Fibroblast of pulmonary artery (primary cell): Measurements from ENCODE around the gene IKZF3.
"Not testable (repeated sequence)": the region's sequence is repeated elsewhere in the genome, so short reads cannot be mapped to it uniquely, and the experiment has no call there.

Experiments used
- DNase-seq: peaks from one replicate; pipeline ENCODE4 v3.0.0-alpha.2; 2010; ENCODE audit warnings: low read depth
- H3K4me3 ChIP-seq: replicated peaks from 2 replicates; pipeline ENCODE4 v1.5.1; 2011; ENCODE audit warnings: low read depth, mild to moderate bottlenecking, control low read depth, low read length, moderate library complexity
- CTCF ChIP-seq: IDR thresholded peaks from 2 replicates; pipeline ENCODE4 v1.5.1; 2011; ENCODE audit warnings: mild to moderate bottlenecking, control low read depth, low read length, inconsistent platforms; ENCODE audit errors: missing control alignments

IKZF3 gene

DNA sequence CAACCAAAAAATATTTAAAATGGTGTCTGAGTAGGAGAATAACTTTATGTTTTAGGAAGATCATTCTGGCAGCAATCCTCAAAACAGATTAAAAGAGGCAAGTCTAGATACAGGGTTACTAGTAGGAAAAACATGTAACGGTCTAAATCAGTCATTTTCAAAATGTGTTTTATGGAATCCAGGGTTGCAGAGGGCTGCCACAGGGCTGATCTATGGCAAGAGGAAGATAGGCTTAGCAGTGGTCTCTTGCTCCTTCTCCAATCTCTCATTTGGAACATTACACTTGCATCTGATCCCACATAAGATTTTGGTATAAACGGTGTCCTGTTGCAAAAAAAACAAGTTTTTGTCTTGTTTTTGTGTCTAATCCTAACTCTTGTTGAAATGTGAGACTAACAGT is 9.2 kb downstream of the IKZF3 start:
- no peak for DNase-seq
- no peak for TF ChIP-seq CTCF
- H3K4me3 ChIP-seq: no peak overlapping the region

DNA sequence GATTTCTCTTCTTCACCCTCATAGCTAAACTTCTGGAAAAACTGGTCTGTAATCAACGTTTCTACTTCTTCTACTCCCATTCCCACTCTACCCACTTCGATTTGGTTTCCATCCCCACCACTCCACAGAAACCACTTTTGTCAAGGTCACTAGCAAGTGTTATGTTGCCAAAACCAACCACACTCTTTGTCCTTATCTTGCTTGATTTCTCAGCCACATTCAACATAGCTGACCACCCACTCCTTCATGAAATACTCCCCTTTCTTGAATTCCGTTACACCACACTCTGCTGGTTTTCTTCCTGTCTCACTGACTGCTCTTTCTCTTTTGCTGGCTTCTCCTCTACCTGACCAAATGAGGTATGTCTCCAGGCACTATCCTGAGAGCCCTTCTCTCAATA is 11.9 kb downstream of the IKZF3 start:
- H3K4me3 ChIP-seq: no peak overlapping the region
- peak; percentile 19 for DNase-seq
- no peak for TF ChIP-seq CTCF

GRCh38 chr17:39850186-39850585 is 13.9 kb downstream of the IKZF3 start:
- not testable (repeated sequence) for H3K4me3 ChIP-seq, DNase-seq

GRCh38 chr17:39848600-39848999 is 15.5 kb downstream of the IKZF3 start:
- no peak overlapping the region for H3K4me3 ChIP-seq
- DNase-seq: no peak
- TF ChIP-seq CTCF: no peak

GRCh38 chr17:39846205-39846604 is 17.9 kb downstream of the IKZF3 start:
- TF ChIP-seq CTCF: no peak
- no peak for DNase-seq
- no peak overlapping the region for H3K4me3 ChIP-seq

DNA sequence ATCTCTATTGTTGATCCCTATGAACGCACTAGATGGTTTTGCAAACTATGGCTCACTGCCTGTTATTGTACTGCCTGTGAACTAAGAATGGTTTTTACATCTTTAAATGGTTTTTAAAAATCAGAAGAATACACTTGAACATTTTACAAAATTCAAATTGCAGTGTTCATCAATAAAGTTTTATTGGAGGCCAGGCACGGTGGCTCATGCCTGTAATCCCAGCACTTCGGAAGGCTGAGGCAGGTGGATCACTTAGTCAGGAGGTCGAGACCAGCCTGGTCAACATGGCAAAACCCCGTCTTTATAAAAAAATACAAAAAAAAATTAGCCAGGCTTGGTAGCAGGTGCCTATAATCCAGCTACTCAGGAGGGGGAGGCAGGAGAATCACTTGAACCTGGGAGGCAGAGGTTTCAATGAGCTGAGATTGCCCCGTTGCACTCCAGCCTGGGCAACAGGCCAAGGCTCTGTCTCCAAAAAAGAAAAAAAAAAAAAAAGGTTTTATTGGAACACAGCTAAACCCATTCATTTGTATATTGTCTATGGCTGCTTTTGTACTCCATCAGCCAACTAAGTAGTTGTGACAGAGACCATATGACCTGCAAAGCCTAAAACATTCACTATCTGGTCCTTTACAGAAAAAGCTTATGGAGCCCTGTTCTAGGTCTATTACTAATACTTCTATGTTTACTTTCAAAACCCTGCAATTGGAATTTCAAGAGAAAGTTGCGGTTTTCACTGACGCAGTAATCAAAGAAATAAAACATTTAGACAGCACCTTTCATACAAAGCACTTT is 18.9 kb downstream of the IKZF3 start:
- TF ChIP-seq CTCF: no peak
- DNase-seq: peak; percentile 4
- no peak overlapping the region for H3K4me3 ChIP-seq

- no peak for DNase-seq
- TF ChIP-seq CTCF: no peak
- H3K4me3 ChIP-seq: no peak overlapping the region
Measured at GRCh38 chr17:39841134-39841683, 22.9 kb downstream of the IKZF3 start.
